HEK293T (cell line): ENCODE data around the gene KIF1C.

Experiments
- BHLHE40 ChIP-seq: fragments of 450-650 bp; IDR thresholded peaks from 2 replicates; pipeline ENCODE4 v1.6.1; 2016; ENCODE audit warnings: mild to moderate bottlenecking, moderate library complexity, borderline replicate concordance
- ELF4 ChIP-seq: fragments of 450-650 bp; IDR thresholded peaks from 2 replicates; pipeline ENCODE4 v1.6.1; 2017; ENCODE audit warnings: antibody characterized with exemption
- FOXM1 ChIP-seq: fragments of 450-650 bp; IDR thresholded peaks from 2 replicates; pipeline ENCODE4 v1.6.1; 2017; ENCODE audit warnings: mild to moderate bottlenecking, borderline replicate concordance
- HDGF ChIP-seq: fragments of 450-650 bp; IDR thresholded peaks from 2 replicates; pipeline ENCODE4 v1.6.1; 2017; ENCODE audit warnings: antibody characterized with exemption, borderline replicate concordance
- NFRKB ChIP-seq: fragments of 450-650 bp; IDR thresholded peaks from 2 replicates; pipeline ENCODE4 v1.6.1; 2016; ENCODE audit warnings: mild to moderate bottlenecking, moderate library complexity
- SP1 ChIP-seq: fragments of 450-650 bp; IDR thresholded peaks from 2 replicates; pipeline ENCODE4 v1.6.1; 2017
- SUZ12 ChIP-seq: fragments of 450-650 bp; IDR thresholded peaks from 2 replicates; pipeline ENCODE4 v1.6.1; 2016; ENCODE audit warnings: mild to moderate bottlenecking
- TARDBP ChIP-seq: fragments of 450-650 bp; IDR thresholded peaks from 2 replicates; pipeline ENCODE4 v1.6.1; 2016
- TF ChIP-seq, protein P1 (sequence below): fragments of 450-650 bp; IDR thresholded peaks from 2 replicates; pipeline ENCODE4 v1.6.1; 2016

- no peak for TF ChIP-seq SP1
- TF ChIP-seq SUZ12: no peak
- no peak for TF ChIP-seq HDGF
- TF ChIP-seq BHLHE40: no peak
- no peak for TF ChIP-seq FOXM1
- TF ChIP-seq ELF4: no peak
- no peak for TF ChIP-seq TARDBP
- TF ChIP-seq NFRKB: no peak
- TF ChIP-seq, protein P1, sequence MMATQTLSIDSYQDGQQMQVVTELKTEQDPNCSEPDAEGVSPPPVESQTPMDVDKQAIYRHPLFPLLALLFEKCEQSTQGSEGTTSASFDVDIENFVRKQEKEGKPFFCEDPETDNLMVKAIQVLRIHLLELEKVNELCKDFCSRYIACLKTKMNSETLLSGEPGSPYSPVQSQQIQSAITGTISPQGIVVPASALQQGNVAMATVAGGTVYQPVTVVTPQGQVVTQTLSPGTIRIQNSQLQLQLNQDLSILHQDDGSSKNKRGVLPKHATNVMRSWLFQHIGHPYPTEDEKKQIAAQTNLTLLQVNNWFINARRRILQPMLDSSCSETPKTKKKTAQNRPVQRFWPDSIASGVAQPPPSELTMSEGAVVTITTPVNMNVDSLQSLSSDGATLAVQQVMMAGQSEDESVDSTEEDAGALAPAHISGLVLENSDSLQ: no peak
These were observed 80.0 kb downstream of the KIF1C start for GRCh38 chr17:5077781-5078105.
